Measurements from ENCODE around the gene AGL.
"Not testable (repeated sequence)": the region's sequence is repeated elsewhere in the genome, so short reads cannot be mapped to it uniquely, and the experiment has no call there.

AGL gene

DNA sequence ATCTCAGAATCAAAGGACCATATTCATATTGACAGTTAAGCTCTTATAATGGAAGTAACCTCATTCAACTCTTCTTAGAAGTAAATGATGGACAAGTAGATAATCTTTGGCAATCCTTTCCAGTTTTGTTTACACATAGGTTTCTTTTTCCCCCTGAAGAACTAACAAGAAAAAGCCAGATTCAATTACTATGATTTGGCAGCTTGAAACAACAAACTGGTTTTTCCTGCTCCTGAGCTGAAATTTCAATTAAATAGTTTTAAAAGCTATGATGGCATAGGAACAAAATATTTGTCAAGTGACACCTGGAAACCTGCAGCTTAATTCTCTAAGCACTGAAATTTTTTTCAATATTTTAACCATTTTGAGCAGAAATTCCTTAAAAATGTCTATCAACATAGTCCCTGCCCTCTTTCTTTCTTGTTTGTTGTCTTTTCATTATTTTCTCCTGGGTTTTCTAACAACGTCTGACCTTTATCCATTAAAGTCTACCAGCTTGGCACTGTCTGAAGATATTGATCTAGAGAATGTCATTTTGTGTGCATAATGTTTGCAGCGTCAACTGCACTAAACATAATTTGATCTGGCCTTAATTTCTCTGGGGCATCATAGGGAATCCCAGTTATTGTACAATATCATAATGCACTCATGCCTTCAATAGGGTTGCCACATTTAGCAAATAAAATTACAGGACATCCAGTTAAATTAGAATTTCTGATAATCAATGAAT lies 115.7 kb downstream of the AGL start:
- no peak overlapping the region for H3K27ac Mint-ChIP-seq
- no peak for DNase-seq (ENCODE audit: low spot score)
- H3K4me1 Mint-ChIP-seq (ENCODE audit: low read depth) = peaks cover 13% of the 10 kb centered on the region
- H3K9me3 Mint-ChIP-seq = no peaks in the 10 kb centered on the region
- H3K27me3 Mint-ChIP-seq (ENCODE audit: low read depth) = no peaks in the 10 kb centered on the region
- no peaks in the 10 kb centered on the region for H3K36me3 Mint-ChIP-seq (ENCODE audit: low read depth)
- H3K4me3 Mint-ChIP-seq = no peak overlapping the region

DNA sequence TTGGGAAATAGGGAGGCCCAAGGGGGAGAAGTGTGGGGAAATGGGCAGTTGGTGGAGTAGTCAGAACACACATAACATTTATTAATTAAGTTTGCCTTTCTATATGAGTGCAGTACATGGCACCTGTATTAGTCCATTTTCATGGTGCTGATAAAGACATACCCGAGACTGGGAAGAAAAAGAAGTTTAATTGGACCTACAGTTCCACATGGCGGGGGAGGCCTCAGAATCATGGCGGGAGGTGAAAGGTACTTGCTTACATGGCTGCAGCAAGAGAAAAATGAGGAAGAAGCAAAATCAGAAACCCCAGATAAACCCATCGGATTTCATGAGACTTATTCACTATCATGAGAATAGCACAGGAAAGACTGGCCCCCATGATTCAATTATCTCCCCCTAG lies 118.1 kb downstream of the AGL start:
- DNase-seq (ENCODE audit: low spot score) = no peak
- H3K36me3 Mint-ChIP-seq (ENCODE audit: low read depth) = peaks cover 2% of the 10 kb centered on the region
- H3K27me3 Mint-ChIP-seq (ENCODE audit: low read depth) = no peaks in the 10 kb centered on the region
- peaks cover 16% of the 10 kb centered on the region for H3K4me1 Mint-ChIP-seq (ENCODE audit: low read depth)
- H3K27ac Mint-ChIP-seq = no peak overlapping the region
- no peaks in the 10 kb centered on the region for H3K9me3 Mint-ChIP-seq
- peak overlapping the region; percentile 53 for H3K4me3 Mint-ChIP-seq

DNA sequence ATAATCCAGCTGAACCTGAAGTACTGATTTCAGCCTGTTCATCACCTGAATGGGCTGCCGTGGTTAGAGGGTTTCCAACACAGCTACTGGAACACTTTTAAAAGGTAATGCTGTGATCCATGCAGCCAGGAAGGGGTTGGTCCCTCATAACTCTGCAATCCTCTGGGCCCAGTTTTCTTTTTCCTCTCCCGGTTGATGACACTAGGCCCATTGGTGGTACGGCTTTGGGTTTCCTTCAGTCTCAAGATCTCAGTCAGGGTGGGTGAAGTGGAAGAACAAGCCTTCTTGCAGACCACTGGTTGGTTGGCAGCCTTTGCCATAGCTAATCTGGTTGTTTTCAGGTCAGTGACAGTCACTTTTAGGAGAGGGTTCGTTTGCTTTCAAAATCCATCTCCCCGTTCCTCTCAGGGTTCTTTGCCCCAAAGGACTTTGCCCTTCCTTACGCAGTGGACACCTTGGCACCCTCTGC lies 119.1 kb downstream of the AGL start:
- no peaks in the 10 kb centered on the region for H3K9me3 Mint-ChIP-seq
- H3K27me3 Mint-ChIP-seq (ENCODE audit: low read depth) = no peaks in the 10 kb centered on the region
- H3K27ac Mint-ChIP-seq = peak overlapping the region; percentile 72
- peaks cover 16% of the 10 kb centered on the region for H3K4me1 Mint-ChIP-seq (ENCODE audit: low read depth)
- H3K36me3 Mint-ChIP-seq (ENCODE audit: low read depth) = peaks cover 2% of the 10 kb centered on the region
- DNase-seq (ENCODE audit: low spot score) = no peak
- peak overlapping the region; percentile 97 for H3K4me3 Mint-ChIP-seq

DNA sequence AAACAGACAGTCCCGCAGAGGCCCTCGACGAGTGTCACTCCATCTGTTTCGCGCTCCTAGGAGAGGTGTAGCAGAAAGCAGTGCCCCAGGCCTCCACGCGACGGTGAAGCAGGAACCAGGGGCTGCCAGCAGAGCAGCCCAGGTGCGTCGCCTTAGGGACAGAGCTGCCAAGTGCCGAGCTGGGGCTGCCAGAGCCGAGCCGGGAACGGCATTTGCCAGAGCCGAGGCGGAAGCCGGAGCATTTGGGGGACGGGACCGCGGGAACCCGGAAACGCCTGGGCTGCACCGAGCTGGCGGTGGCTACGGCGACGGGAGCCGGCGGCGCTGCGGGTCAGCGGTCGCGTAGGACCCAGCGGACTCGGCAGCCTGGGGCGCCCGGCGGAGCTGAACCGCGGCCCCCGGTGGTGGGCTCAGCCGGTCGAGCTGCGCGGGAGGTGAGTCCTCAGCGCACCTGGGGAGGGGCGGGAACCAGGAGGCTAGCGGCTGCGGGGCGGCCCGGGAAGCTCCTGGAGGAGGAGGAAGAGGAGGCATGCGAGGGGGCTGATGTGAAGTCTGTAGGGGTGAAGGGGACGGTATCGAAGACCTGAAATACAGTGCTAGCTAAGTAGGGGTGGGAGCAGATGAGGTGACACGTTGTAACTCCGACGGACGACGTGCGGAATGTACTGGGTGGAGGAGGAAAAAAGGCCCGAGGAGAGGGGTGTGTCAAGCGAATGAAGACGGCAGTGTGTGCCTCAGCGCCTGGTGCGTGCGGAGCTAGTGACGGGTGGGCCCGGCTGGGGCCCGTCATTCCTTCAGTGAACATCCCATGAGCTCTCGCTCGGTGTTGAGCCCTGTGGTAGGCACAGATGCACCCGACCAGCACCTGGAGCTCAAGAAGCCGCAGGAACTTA lies 119.8 kb downstream of the AGL start, which contains the start of gene SLC35A3:
SLC35A3 (plus strand) TSS at position 268 of the 893 bp plus-strand sequence. CDS start 23,559 bp downstream, outside the sequence.
- peaks cover 2% of the 10 kb centered on the region for H3K36me3 Mint-ChIP-seq (ENCODE audit: low read depth)
- peak; percentile 79 for DNase-seq (ENCODE audit: low spot score)
- H3K27me3 Mint-ChIP-seq (ENCODE audit: low read depth) = no peaks in the 10 kb centered on the region
- no peaks in the 10 kb centered on the region for H3K9me3 Mint-ChIP-seq
- peak within 1 kb of the TSS; percentile 97 for H3K4me3 Mint-ChIP-seq
- H3K27ac Mint-ChIP-seq = peak within 1 kb of the TSS; percentile 96
- H3K4me1 Mint-ChIP-seq (ENCODE audit: low read depth) = peaks cover 16% of the 10 kb centered on the region

DNA sequence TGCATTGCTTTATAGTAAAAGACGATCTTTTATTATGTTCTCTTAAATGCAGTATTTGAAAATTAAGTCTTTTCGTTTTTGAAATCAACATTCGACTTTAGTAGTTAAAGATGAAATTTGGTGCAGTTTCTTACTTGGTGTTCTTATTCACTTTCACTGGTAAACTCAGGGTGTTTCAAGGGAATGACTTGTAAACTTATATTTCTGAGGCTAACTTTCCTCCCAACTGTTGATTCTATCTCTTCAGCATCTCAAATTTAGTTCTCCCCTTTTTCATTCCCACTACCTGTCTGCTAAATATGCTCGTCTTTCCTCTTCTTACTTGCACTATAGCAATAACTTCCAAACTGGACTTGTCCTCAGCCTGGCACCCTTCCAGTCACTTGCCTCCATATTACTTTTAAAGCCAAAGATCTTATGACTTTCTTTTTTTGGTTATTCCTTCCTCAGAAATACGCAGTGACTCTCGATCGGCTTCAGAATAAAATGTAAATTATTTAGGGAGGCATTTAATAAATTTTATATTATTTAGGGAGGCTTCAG lies 120.6 kb downstream of the AGL start:
- H3K4me1 Mint-ChIP-seq (ENCODE audit: low read depth) = peaks cover 15% of the 10 kb centered on the region
- H3K36me3 Mint-ChIP-seq (ENCODE audit: low read depth) = peaks cover 6% of the 10 kb centered on the region
- no peaks in the 10 kb centered on the region for H3K9me3 Mint-ChIP-seq
- peak overlapping the region; percentile 96 for H3K27ac Mint-ChIP-seq
- no peaks in the 10 kb centered on the region for H3K27me3 Mint-ChIP-seq (ENCODE audit: low read depth)
- peak overlapping the region; percentile 97 for H3K4me3 Mint-ChIP-seq
- DNase-seq (ENCODE audit: low spot score) = no peak

- not testable (repeated sequence) for H3K27me3 Mint-ChIP-seq (ENCODE audit: low read depth); H3K9me3 Mint-ChIP-seq; DNase-seq (ENCODE audit: low spot score); H3K36me3 Mint-ChIP-seq (ENCODE audit: low read depth); H3K27ac Mint-ChIP-seq
- peaks cover 15% of the 10 kb centered on the region for H3K4me1 Mint-ChIP-seq (ENCODE audit: low read depth)
- H3K4me3 Mint-ChIP-seq = peak overlapping the region; percentile 67
These were observed 121.9 kb downstream of the AGL start for GRCh38 chr1:99972066-99972465.
